IPS-20b (cell line): Measurements from ENCODE around the gene CFAP99.
"Not testable (repeated sequence)": the region's sequence is repeated elsewhere in the genome, so short reads cannot be mapped to it uniquely, and the experiment has no call there.

Experiments
- H3K27ac ChIP-seq: one replicate; pipeline ENCODE4 v1.5.1; 2013; ENCODE audit warnings: low read length
- H3K27me3 ChIP-seq: 2 replicates; pipeline ENCODE4 v1.6.1; 2013; ENCODE audit warnings: mild to moderate bottlenecking, low read length, inconsistent platforms; ENCODE audit not compliant: insufficient read depth
- H3K36me3 ChIP-seq: 2 replicates; pipeline ENCODE4 v1.6.1; 2013; ENCODE audit warnings: low read depth, mild to moderate bottlenecking, inconsistent platforms, low read length, moderate library complexity; ENCODE audit not compliant: insufficient read depth
- H3K4me1 ChIP-seq: 2 replicates; pipeline ENCODE4 v1.6.1; 2013; ENCODE audit warnings: mild to moderate bottlenecking, control low read depth, inconsistent platforms, low read length, moderate library complexity; ENCODE audit not compliant: insufficient read depth
- H3K4me3 ChIP-seq: 2 replicates; pipeline ENCODE4 v1.5.1; 2013; ENCODE audit warnings: mild to moderate bottlenecking, low read length, inconsistent platforms
- H3K9ac ChIP-seq: 2 replicates; pipeline ENCODE4 v1.6.1; 2013; ENCODE audit warnings: low read depth, mild to moderate bottlenecking, inconsistent platforms, low read length, moderate library complexity
- H3K9me3 ChIP-seq: 2 replicates; pipeline ENCODE4 v1.6.1; 2013; ENCODE audit warnings: mild to moderate bottlenecking, low read depth, low read length, inconsistent platforms; ENCODE audit not compliant: insufficient read depth

Gene CFAP99

DNA sequence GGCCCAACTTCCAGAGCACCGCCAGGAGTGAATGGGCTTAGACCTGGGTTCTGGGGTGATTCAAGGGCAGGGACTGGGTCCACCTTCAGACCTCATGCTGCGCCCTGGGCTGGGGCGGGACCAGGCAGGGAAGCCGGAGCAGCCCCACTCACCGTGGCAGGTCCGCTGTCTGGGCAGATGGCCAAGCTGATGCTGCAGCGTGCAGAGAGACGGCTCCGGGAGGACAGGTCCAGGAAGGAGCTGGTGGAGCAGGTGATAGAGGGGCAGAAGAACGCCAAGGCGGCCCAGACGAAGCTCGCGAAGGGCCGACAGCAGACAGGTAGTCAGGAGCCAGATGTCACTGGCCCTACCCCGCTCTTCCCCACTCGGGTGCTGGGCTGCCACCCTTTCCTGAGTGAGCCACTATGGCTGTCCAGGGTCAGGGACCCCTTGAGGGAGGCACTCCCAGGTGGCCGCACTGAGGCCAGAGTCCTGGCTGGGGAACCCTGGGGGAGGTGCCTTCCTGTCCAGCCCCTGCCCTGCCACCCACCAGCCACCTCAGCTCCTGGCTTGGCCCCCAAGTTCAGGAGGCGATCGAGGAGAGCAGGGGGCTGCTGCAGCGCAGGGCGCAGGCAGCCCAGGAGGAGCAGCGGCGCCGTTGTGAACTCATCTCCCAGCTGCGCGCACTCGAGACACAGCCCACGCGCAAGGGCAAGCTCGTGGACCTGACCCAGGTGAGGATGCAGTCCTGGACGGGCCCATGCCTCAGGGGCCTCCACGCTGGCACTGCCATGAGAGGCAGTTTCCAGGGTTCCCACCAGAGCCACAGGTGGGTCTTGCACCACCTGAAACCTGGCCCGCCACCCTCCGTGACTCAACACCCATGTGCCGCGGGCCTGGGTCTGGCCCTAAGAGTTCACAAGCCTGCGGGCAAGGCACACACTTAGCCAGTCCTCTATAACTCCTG lies 40.1 kb downstream of the CFAP99 start:
- H3K4me1 ChIP-seq: no peaks in the 10 kb centered on the region; the same call in 1 of the 2 replicates
- no peak overlapping the region for H3K4me3 ChIP-seq
- no peak overlapping the region for H3K27ac ChIP-seq
- H3K36me3 ChIP-seq: no peaks in the 10 kb centered on the region
- H3K9me3 ChIP-seq: no peaks in the 10 kb centered on the region
- no peak overlapping the region for H3K9ac ChIP-seq
- H3K27me3 ChIP-seq: peaks cover 25% of the 10 kb centered on the region

DNA sequence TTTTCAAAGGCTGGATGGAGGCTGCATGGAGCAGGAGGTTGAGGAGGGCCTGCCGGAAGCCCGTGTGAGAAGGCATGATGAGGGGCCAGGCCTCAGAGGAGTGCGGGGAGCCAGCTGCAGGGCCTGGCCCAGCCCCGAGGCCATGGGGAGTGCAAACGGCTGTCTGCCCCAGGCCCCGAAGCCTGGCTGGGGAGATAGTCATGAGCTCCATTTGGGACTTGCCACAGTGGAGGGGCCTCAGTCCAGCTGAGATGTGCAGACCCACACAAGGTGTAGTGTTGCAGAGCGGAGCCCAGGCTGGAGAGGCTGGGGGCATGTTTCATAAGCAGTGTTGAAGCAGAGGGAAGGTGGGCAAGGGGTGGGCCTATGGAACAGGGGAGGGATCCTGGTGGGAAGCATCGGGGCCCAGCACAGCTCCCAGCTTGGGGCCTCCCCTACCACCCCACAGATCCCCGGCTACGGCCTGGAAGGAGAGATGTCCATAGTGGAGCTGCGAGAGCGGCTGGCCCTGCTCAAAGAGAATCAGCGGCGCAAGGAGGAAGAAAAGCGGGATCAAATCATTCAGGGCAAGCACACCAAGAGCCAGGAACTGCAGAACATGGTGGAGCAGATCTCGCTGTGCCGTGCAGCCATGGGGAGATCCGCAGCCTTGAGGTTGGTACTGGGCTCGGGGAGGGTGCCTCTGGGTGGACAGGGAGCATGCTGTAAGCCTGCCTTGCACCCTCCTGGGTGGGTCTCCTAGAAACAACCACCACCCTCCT lies 41.0 kb downstream of the CFAP99 start:
- no peaks in the 10 kb centered on the region for H3K36me3 ChIP-seq
- no peak overlapping the region for H3K9ac ChIP-seq
- H3K4me1 ChIP-seq: no peaks in the 10 kb centered on the region; the same call in 1 of the 2 replicates
- no peaks in the 10 kb centered on the region for H3K9me3 ChIP-seq
- no peak overlapping the region for H3K4me3 ChIP-seq
- H3K27me3 ChIP-seq: peaks cover 29% of the 10 kb centered on the region
- no peak overlapping the region for H3K27ac ChIP-seq

DNA sequence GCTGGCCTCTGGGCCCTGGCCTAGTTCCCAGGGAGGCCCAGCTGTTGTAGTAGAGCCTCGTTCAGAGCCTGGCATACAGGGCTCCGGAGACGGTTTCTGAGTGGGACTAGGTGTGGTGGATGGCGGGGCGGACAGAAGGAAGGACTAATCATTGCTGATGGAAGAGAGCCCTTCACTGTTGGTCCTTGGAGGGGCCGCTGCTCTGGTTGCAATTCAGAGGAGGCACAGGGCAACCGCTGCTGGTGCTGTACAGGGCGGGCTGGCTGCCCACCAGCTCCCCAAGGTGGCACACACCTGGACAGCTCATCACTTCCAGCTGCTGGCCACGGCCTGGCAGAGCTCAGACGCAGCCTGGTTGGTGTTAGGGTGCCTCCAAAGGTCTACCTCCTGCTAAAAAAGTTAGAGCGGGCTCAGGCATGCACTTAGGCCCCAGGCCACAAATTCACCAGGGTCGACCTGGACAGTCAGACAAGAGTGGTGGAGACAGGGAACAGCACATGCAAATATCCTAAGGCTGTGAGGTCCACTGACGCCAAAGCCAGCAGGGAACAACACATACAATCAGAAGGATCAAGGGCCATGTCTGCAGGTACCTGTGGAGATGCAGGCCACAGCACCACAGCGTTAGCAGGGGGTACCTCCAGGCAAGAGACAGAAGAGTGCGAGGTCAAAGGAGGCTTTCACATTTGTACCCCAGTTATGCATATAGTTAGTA lies 42.6 kb downstream of the CFAP99 start:
- Histone ChIP-seq H3K9ac (no peak overlapping the region), H3K4me3 (no peak overlapping the region), H3K36me3 (no peaks in the 10 kb centered on the region), H3K27me3 (peaks cover 29% of the 10 kb centered on the region), H3K9me3 (no peaks in the 10 kb centered on the region), H3K27ac (no peak overlapping the region), H3K4me1 (no peaks in the 10 kb centered on the region; the same call in 1 of the 2 replicates)

DNA sequence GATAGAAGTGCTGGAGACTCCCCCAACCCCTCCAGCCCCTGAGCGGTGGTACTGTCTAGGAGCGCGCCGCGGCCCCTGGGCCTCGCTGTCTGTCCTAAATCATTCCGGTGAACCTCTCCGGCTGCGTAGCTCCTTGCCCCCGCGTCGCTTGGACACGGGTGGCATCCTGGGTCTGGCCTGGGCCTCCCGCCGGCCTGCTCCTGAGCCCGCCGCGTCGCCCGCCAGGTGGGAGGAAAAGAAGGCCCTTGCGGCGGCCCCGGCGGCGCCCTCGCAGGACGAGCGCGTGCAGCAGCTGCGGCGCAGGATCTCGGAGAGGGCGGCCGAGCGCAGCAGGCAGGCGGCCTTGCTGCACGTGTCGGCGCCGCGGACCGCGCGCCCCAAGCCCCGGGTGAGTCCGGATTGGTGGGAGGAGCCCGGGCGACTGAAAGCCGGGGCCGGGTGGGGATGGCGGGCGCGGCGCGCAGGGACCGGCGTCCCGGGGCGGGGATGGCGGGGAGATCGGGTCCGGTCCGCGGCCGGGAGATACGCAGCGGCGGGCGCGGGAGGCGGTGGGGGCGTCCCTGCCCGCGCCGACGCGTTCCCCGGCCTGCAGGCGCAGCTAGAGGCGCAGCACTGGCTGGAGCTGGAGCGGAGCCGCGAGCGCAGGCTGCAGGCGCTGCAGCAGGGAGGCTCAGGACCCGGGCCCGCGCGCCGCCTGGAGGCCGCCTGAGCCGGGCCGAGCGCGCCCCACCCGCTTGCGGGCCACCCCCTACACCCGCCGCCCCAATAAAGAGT lies 43.6 kb downstream of the CFAP99 start:
- Histone ChIP-seq H3K36me3 (no peaks in the 10 kb centered on the region), H3K4me3 (peak overlapping the region; percentile 55; the same call in 1 of the 2 replicates), H3K27me3 (peaks cover 29% of the 10 kb centered on the region), H3K9me3 (no peaks in the 10 kb centered on the region), H3K9ac (peak overlapping the region; percentile 58; the same call in 1 of the 2 replicates), H3K27ac (no peak overlapping the region), H3K4me1 (no peaks in the 10 kb centered on the region; the same call in 1 of the 2 replicates)

DNA sequence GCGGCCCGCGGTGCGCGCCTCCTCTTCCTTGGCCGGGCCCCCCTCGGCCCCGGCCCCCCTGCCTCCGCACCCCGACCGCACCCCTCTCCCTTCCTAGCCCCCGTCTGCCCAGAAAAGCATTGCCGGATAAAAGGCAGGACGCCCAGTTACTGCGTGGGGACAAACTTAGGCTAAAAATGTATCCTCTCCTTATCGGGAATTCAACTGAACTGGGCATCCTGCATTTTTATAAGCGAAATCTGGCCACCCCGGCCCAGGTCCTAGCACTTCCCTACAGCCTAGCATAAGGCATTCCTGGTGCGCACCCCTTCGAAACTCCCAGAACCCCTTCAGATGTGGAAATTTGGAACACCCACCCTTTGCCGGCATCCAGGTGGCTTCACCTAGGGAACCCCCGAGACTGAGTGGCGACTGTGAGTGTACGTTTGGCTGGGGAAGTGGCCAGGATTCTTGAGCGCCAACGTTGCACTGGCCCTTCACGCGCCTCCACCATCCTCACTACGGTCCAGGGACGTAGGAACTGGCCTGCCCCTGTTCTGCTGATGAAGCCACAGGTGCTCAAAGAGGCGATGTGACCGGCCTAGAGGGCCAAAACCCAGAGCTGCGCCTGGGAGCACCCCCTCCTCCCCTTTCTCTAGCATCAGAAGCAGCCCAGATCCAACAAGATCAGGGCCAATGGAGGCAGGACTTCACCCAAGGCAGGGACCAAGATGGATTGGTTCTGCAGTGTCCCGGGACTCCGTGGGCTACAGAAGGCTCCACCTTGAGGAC lies 44.4 kb downstream of the CFAP99 start:
- H3K4me1 ChIP-seq: no peaks in the 10 kb centered on the region; the same call in 1 of the 2 replicates
- H3K27ac ChIP-seq: no peak overlapping the region
- peak overlapping the region; percentile 55; the same call in 1 of the 2 replicates for H3K4me3 ChIP-seq
- no peaks in the 10 kb centered on the region for H3K9me3 ChIP-seq
- H3K27me3 ChIP-seq: peaks cover 29% of the 10 kb centered on the region
- no peaks in the 10 kb centered on the region for H3K36me3 ChIP-seq
- H3K9ac ChIP-seq: no peak overlapping the region

DNA sequence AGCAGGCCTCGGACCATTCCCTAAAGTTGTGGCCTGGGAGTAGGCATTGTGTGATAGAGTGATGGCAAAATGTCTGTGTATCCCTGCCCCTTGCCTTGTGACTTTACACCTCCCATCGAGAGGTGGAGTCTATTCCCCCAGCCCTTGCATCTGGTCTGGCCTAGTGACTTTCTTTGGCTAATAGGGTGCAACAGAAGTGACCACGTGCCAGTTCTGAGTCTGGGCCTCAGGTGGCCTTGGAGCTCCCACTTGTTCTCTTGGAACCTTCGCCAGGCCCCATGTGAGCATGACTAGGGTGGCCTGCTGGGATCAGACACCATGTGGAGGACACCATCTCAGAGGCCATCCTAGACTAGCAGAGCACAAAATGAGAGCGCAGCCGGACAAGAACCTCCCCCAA lies 46.3 kb downstream of the CFAP99 start:
- no peaks in the 10 kb centered on the region for H3K9me3 ChIP-seq

DNA sequence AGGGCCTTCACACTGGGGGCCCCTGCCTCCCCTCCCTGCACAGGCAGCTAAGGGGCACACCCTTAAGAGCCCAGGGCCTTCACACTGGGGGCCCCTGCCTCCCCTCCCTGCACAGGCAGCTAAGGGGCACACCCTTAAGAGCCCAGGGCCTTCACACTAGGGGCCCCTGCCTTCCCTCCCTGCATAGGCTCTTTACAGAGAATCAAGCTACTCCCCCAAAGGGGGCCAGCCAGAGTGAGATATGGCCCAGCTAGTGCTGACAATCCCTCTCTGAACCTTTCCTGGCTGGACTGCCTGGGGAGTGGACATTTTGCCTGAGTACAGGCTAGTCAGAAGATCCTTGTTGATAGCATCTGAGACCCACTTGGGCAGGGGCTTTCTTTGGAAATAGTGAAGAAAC lies 46.8 kb downstream of the CFAP99 start:
- not testable (repeated sequence) for H3K27ac ChIP-seq, H3K36me3 ChIP-seq, H3K9ac ChIP-seq, H3K4me3 ChIP-seq, H3K4me1 ChIP-seq, H3K9me3 ChIP-seq
- peaks cover 29% of the 10 kb centered on the region for H3K27me3 ChIP-seq

More for the DNA sequence above, 46.3 kb downstream of the CFAP99 start:
- H3K4me3 ChIP-seq: no peak overlapping the region
- H3K27ac ChIP-seq: no peak overlapping the region
- H3K4me1 ChIP-seq: no peaks in the 10 kb centered on the region; the same call in 1 of the 2 replicates
- no peaks in the 10 kb centered on the region for H3K36me3 ChIP-seq
- H3K27me3 ChIP-seq: peaks cover 29% of the 10 kb centered on the region
- H3K9ac ChIP-seq: no peak overlapping the region

DNA sequence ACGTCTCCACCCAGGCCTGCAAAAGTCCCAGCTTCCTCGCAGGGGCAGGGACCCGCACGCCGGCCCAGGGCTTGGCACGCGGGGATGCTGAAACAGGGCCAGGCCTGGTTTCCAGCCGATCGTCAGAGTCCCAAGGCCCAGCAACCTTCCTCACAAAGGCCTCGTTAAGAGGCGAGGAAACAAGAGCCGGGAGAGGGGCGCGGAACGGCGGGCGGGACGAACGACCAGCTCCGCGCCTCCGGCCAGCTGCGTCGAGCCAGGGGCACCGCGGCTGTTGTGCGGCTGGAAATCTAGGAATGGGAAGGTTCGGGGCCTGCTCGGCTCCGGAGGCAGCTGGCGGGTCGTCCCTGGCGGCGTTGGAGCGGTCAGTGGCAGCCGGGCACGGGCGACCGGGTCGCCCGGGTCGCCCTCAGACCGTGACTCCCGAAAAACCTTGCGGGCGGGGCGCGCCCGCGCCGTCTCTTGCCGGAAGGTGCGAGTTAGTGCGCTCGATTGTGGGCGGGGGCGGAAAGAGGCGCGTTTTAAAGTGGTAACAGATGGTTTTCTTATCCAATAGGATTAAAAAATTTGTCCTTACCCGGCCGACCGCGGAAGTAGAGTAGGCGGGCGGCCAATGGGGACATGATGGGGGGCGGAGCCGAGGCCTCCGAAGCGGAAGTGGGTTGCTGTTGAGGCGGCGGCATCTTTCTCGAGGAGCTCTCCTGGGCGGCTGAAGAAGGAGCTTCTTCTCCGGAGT lies 49.9 kb downstream of the CFAP99 start, which contains the start of gene RNF4:
RNF4 (plus strand) TSS at position 651 of the 736 bp plus-strand sequence. CDS start 21,388 bp downstream, outside the sequence.
- H3K4me1 ChIP-seq: peaks cover 3% of the 10 kb centered on the region
- H3K4me3 ChIP-seq: peak within 1 kb of the TSS; percentile 95
- peaks cover 28% of the 10 kb centered on the region for H3K36me3 ChIP-seq
- H3K27ac ChIP-seq: peak within 1 kb of the TSS; percentile 88
- no peaks in the 10 kb centered on the region for H3K9me3 ChIP-seq
- peaks cover 6% of the 10 kb centered on the region for H3K27me3 ChIP-seq
- H3K9ac ChIP-seq: peak within 1 kb of the TSS; percentile 96

DNA sequence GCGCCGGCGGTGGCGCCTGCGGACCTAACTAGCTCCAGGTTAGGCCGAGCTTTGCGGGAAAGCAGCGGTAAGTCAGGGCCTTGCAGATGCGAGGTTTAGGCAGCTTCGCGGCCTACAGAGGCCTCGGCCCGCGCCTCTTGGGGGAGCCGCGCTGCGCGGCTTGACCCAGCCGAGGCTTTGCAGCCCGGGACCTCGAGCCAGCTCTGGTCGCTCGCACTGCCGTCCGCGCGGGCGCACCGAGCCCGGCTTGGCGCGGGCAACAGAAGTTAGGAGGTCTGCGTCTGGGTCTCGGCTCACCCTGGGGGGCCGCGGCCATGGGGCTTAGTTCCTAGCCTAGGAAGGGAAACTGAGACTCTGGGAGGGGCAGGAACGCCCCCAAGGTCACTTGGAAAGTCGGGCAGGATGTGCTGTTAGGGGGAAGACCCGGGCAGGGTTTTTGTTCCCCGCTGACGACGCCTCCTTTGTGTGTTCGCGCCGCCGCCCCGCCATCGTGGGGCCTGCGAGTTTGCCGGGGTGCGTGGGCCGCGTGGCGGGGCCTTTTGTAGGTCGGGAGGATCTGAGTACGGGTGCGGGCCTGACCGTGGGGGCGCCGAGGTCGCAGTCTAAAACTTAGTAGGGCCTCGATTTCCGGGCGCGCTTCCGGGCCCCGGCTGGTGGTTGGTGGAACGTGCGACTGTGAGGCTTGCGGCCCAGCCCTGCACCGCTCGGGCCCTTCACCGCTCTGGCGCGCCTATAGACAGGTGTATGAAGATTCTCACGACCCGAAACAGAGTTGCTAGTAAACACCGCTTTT lies 50.6 kb downstream of the CFAP99 start:
- Histone ChIP-seq H3K9ac (peak overlapping the region; percentile 96), H3K4me1 (peaks cover 3% of the 10 kb centered on the region), H3K27me3 (no peaks in the 10 kb centered on the region), H3K36me3 (peaks cover 28% of the 10 kb centered on the region), H3K4me3 (peak overlapping the region; percentile 95), H3K27ac (peak overlapping the region; percentile 76), H3K9me3 (no peaks in the 10 kb centered on the region)
